Measurements from ENCODE around the gene PCNT. TPM values are rescaled to one million over a fixed set of nuclear protein-coding genes. Genes with fewer than 3 reads are reported as not detected.

The PCNT gene
- total RNA-seq, 1 experiment from 2014 or later = 38.4 TPM

DNA sequence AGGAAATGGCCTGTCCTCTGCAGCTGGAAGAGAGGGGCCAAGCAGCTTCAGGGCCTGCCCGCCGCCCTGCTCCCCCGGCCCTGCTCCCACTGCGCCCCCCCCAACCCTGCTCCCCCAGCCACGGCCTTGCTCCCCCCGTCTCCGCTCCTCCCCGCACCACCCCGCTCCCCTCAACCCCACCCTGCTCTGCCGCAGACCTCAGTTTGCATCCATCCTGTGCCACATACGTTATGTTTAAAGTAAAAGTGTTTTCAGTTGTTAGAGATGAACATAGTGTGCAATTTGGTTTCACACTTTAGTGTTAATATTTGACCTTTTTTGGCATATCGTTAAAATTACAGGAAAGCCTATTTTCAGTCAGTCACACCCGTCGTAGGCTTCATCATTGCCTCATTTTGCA, 100.7 kb downstream of the PCNT start:
- no peaks in the 10 kb centered on the region for H3K27me3 ChIP-seq (replicated peaks; ENCODE audit: control insufficient read depth, insufficient read depth, low read length)
- Mint-ChIP-seq H3K9me3 (ENCODE audit: unreplicated experiment) (no peaks in the 10 kb centered on the region), H3K4me1 (ENCODE audit: low read depth, unreplicated experiment) (no peaks in the 10 kb centered on the region), H3K27me3 (ENCODE audit: insufficient read depth, unreplicated experiment) (no peaks in the 10 kb centered on the region), H3K27ac (ENCODE audit: unreplicated experiment) (no peak overlapping the region), H3K4me3 (ENCODE audit: unreplicated experiment) (no peak overlapping the region), H3K36me3 (ENCODE audit: insufficient read depth, unreplicated experiment) (peaks cover 31% of the 10 kb centered on the region)
- H3K4me1 ChIP-seq = no peaks in the 10 kb centered on the region
- ChIA-PET POLR2A (no interaction called here), CTCF (no interaction called here)
- no TSS peak for BruUV-seq (replicated peaks)
- no peaks in the 10 kb centered on the region for H3K36me3 ChIP-seq (ENCODE audit: control insufficient read depth, insufficient read depth, low read length)
- intact Hi-C loops (cut with micrococcal nuclease; ENCODE audit: unreplicated experiment) = no loop called here
- no peak for DNase-seq
- H3K4me3 ChIP-seq (ENCODE audit: low read depth, low read length) = no peak overlapping the region
- H3K9me3 ChIP-seq = no peaks in the 10 kb centered on the region
- TF ChIP-seq, protein P1, sequence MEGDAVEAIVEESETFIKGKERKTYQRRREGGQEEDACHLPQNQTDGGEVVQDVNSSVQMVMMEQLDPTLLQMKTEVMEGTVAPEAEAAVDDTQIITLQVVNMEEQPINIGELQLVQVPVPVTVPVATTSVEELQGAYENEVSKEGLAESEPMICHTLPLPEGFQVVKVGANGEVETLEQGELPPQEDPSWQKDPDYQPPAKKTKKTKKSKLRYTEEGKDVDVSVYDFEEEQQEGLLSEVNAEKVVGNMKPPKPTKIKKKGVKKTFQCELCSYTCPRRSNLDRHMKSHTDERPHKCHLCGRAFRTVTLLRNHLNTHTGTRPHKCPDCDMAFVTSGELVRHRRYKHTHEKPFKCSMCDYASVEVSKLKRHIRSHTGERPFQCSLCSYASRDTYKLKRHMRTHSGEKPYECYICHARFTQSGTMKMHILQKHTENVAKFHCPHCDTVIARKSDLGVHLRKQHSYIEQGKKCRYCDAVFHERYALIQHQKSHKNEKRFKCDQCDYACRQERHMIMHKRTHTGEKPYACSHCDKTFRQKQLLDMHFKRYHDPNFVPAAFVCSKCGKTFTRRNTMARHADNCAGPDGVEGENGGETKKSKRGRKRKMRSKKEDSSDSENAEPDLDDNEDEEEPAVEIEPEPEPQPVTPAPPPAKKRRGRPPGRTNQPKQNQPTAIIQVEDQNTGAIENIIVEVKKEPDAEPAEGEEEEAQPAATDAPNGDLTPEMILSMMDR (IDR thresholded peaks at IDR 0.05; ENCODE audit: insufficient read depth in 1 of 2, low read depth in 1 of 2, low read length in 1 of 2, severe bottlenecking in 1 of 2, unreplicated experiment in 1 of 2) = no peak

DNA sequence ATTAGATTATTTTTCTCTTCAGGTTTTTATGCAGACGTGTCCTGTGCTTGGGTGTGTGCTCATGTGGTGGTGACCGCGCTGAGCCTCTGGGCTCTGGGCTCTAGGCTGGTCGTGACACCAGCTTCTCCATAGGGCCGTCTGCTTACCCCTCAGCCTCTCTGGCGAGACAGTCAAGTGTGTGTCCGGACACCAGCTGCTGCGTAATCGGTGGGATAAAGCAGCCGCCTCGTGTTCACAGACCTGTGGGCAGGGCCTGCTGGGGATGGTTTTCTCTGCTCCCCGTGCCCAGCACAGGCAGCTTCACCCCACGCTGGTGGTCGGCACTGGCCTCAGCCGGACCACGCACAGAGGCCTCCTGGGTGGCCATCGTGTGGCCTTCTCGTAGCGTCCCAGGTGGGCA, 101.1 kb downstream of the PCNT start:
- no peak overlapping the region for H3K4me3 Mint-ChIP-seq (ENCODE audit: unreplicated experiment)
- H3K4me1 Mint-ChIP-seq (ENCODE audit: low read depth, unreplicated experiment) = no peaks in the 10 kb centered on the region
- ChIA-PET POLR2A (no interaction called here), CTCF (no interaction called here)
- no peaks in the 10 kb centered on the region for H3K36me3 ChIP-seq (ENCODE audit: control insufficient read depth, insufficient read depth, low read length)
- intact Hi-C loops (cut with micrococcal nuclease; ENCODE audit: unreplicated experiment) = no loop called here
- no peaks in the 10 kb centered on the region for H3K9me3 Mint-ChIP-seq (ENCODE audit: unreplicated experiment)
- H3K4me3 ChIP-seq (ENCODE audit: low read depth, low read length) = no peak overlapping the region
- no TSS peak for BruUV-seq (replicated peaks)
- H3K27me3 ChIP-seq (replicated peaks; ENCODE audit: control insufficient read depth, insufficient read depth, low read length) = no peaks in the 10 kb centered on the region
- H3K4me1 ChIP-seq = no peaks in the 10 kb centered on the region
- no peak overlapping the region for H3K27ac Mint-ChIP-seq (ENCODE audit: unreplicated experiment)
- peaks cover 35% of the 10 kb centered on the region for H3K36me3 Mint-ChIP-seq (ENCODE audit: insufficient read depth, unreplicated experiment)
- H3K9me3 ChIP-seq = no peaks in the 10 kb centered on the region
- TF ChIP-seq, protein P1 (IDR thresholded peaks at IDR 0.05; ENCODE audit: insufficient read depth in 1 of 2, low read depth in 1 of 2, low read length in 1 of 2, severe bottlenecking in 1 of 2, unreplicated experiment in 1 of 2) = no peak
- DNase-seq = no peak
- no peaks in the 10 kb centered on the region for H3K27me3 Mint-ChIP-seq (ENCODE audit: insufficient read depth, unreplicated experiment)

DNA sequence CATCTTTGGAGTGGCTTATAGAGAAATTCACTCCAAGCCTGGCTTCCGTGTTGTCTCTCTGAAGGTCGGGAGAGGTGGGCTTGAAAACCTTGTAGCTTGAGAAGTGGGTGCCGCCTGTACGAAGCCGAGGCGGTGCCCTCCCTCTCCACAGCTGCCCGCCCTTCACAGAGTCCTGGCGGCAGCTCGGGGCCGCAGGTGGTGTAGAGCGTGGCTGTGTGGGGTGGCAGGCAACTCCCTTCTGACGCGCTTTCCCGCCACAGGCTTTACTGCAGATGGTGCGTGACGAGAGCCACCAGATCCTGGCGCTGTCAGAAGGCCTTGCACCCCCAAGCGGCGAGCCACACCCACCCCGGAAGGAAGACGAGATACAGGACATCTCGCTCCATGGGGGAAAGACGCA, 101.6 kb downstream of the PCNT start:
- no peak for DNase-seq
- H3K27ac Mint-ChIP-seq (ENCODE audit: unreplicated experiment) = no peak overlapping the region
- peaks cover 40% of the 10 kb centered on the region for H3K36me3 Mint-ChIP-seq (ENCODE audit: insufficient read depth, unreplicated experiment)
- no peaks in the 10 kb centered on the region for H3K27me3 Mint-ChIP-seq (ENCODE audit: insufficient read depth, unreplicated experiment)
- H3K9me3 Mint-ChIP-seq (ENCODE audit: unreplicated experiment) = no peaks in the 10 kb centered on the region
- intact Hi-C loops (cut with micrococcal nuclease; ENCODE audit: unreplicated experiment) = no loop called here
- no TSS peak for BruUV-seq (replicated peaks)
- TF ChIP-seq, protein P1 (IDR thresholded peaks at IDR 0.05; ENCODE audit: insufficient read depth in 1 of 2, low read depth in 1 of 2, low read length in 1 of 2, severe bottlenecking in 1 of 2, unreplicated experiment in 1 of 2) = no peak
- Histone ChIP-seq H3K36me3 (ENCODE audit: control insufficient read depth, insufficient read depth, low read length) (no peaks in the 10 kb centered on the region), H3K27me3 (replicated peaks; ENCODE audit: control insufficient read depth, insufficient read depth, low read length) (no peaks in the 10 kb centered on the region), H3K9me3 (no peaks in the 10 kb centered on the region), H3K4me3 (ENCODE audit: low read depth, low read length) (no peak overlapping the region), H3K4me1 (no peaks in the 10 kb centered on the region)
- H3K4me1 Mint-ChIP-seq (ENCODE audit: low read depth, unreplicated experiment) = no peaks in the 10 kb centered on the region
- ChIA-PET CTCF (interaction anchor here (0.6 kb wide), 1 partner anchor 488 kb away, joined by 3 read pairs; no protein-coding TSS in a partner anchor), POLR2A (no interaction called here)
- H3K4me3 Mint-ChIP-seq (ENCODE audit: unreplicated experiment) = no peak overlapping the region
